NCI-H2107 (cell line): ENCODE results near the gene SLC22A8.
A peak's percentile ranks its signal among the peaks of the same experiment; 100 is the strongest.
"Not testable (repeated sequence)": the region's sequence is repeated elsewhere in the genome, so short reads cannot be mapped to it uniquely, and the experiment has no call there.

Experiments used
- DNase-seq: peaks from one replicate; lab custom pipeline; 2025; lab: John Stamatoyannopoulos, UW

SLC22A8 gene

GRCh38 chr11:63015521-63016215 lies at the start of gene SLC22A8:
Gene SLC22A8, minus strand, starts transcription at chr11:63015841. Its CDS starts 883 bp downstream, at chr11:63014958.
- no peak for DNase-seq

GRCh38 chr11:63046203-63046602 lies 30.6 kb upstream of the SLC22A8 start:
- DNase-seq, result not testable (repeated sequence)

- no peak for DNase-seq
Observed at GRCh38 chr11:63042596-63042995, 27.0 kb upstream of the SLC22A8 start.

- no peak for DNase-seq
Observed at GRCh38 chr11:63032457-63032856, 16.8 kb upstream of the SLC22A8 start.

GRCh38 chr11:63023841-63024648 lies 8.4 kb upstream of the SLC22A8 start:
- DNase-seq, result peak; percentile 68

- DNase-seq, result no peak
Observed at GRCh38 chr11:63023222-63023814, 7.7 kb upstream of the SLC22A8 start.

GRCh38 chr11:63022441-63022840 lies 6.8 kb upstream of the SLC22A8 start:
- no peak for DNase-seq

GRCh38 chr11:63020671-63021291 lies 5.1 kb upstream of the SLC22A8 start:
- DNase-seq, result no peak

- DNase-seq, result no peak
Observed at GRCh38 chr11:63019506-63019905, 3.9 kb upstream of the SLC22A8 start.

- DNase-seq, result no peak
Observed at GRCh38 chr11:63017306-63017974, 1.8 kb upstream of the SLC22A8 start.

GRCh38 chr11:63014408-63015055 lies 1.1 kb downstream of the SLC22A8 start:
- DNase-seq, result no peak

- no peak for DNase-seq
Observed at GRCh38 chr11:63012839-63013238, 2.8 kb downstream of the SLC22A8 start.

GRCh38 chr11:63012430-63012829 lies 3.2 kb downstream of the SLC22A8 start:
- no peak for DNase-seq

GRCh38 chr11:63010934-63011439 lies 4.7 kb downstream of the SLC22A8 start:
- no peak for DNase-seq

- DNase-seq, result no peak
Observed at GRCh38 chr11:63007920-63008319, 7.7 kb downstream of the SLC22A8 start.

- DNase-seq, result no peak
Observed at GRCh38 chr11:63001456-63001855, 14.2 kb downstream of the SLC22A8 start.

GRCh38 chr11:62999649-63000048 lies 16.0 kb downstream of the SLC22A8 start:
- no peak for DNase-seq

- DNase-seq, result no peak
Observed at GRCh38 chr11:62999156-62999555, 16.5 kb downstream of the SLC22A8 start.

GRCh38 chr11:62996271-62996670 lies 19.4 kb downstream of the SLC22A8 start:
- no peak for DNase-seq

GRCh38 chr11:62994775-62995174 lies 20.9 kb downstream of the SLC22A8 start:
- no peak for DNase-seq

- no peak for DNase-seq
Observed at GRCh38 chr11:62988276-62988675, 27.4 kb downstream of the SLC22A8 start.
